Endodermal cell (in vitro differentiated cells): ENCODE data around the gene GRM5. TPM values are rescaled to one million over a fixed set of nuclear protein-coding genes. Genes with fewer than 3 reads are reported as not detected.

Source experiments
- DNase-seq: peaks from one replicate; pipeline ENCODE4 v3.0.0-alpha.2; 2017
- H3K27ac ChIP-seq: 2 replicates; pipeline ENCODE4 v1.5.1; 2013; ENCODE audit warnings: mild to moderate bottlenecking, low read depth, low read length, moderate library complexity
- H3K27me3 ChIP-seq: 2 replicates; pipeline ENCODE4 v1.6.1; 2013; ENCODE audit warnings: mild to moderate bottlenecking, low read length, moderate library complexity; ENCODE audit not compliant: insufficient read depth, control insufficient read depth, poor library complexity, severe bottlenecking
- H3K36me3 ChIP-seq: 2 replicates; pipeline ENCODE4 v1.7.0; 2013; ENCODE audit warnings: mild to moderate bottlenecking, low read length, moderate library complexity; ENCODE audit not compliant: control insufficient read depth, insufficient read depth
- H3K4me1 ChIP-seq: one replicate; pipeline ENCODE4 v1.7.0; 2013; ENCODE audit warnings: low read length; ENCODE audit not compliant: control insufficient read depth, insufficient read depth
- H3K4me3 ChIP-seq: 2 replicates; pipeline ENCODE4 v1.5.1; 2013; ENCODE audit warnings: mild to moderate bottlenecking, low read length, moderate library complexity
- H3K9ac ChIP-seq: 2 replicates; pipeline ENCODE4 v1.6.1; 2013; ENCODE audit warnings: mild to moderate bottlenecking, low read length, moderate library complexity; ENCODE audit not compliant: poor library complexity, severe bottlenecking; ENCODE audit errors: extremely low read depth
- H3K9me3 ChIP-seq: 2 replicates; pipeline ENCODE4 v1.6.1; 2013; ENCODE audit warnings: mild to moderate bottlenecking, low read length, moderate library complexity; ENCODE audit not compliant: control insufficient read depth
- H3K27ac Mint-ChIP-seq: 2 replicates; pipeline ENCODE4 v1.8.0; 2020; ENCODE audit warnings: mixed read lengths
- H3K27me3 Mint-ChIP-seq: 2 replicates; pipeline ENCODE4 v1.8.0; 2021; ENCODE audit warnings: mild to moderate bottlenecking, mixed read lengths; ENCODE audit not compliant: insufficient read depth
- H3K36me3 Mint-ChIP-seq: 2 replicates; pipeline ENCODE4 v1.8.0; 2020; ENCODE audit warnings: low read depth, mixed read lengths
- H3K4me1 Mint-ChIP-seq: 2 replicates; pipeline ENCODE4 v1.8.0; 2020; ENCODE audit warnings: mixed read lengths
- H3K4me3 Mint-ChIP-seq: 2 replicates; pipeline ENCODE4 v1.8.0; 2020; ENCODE audit warnings: mild to moderate bottlenecking, moderate library complexity, mixed read lengths
- H3K9me3 Mint-ChIP-seq: 2 replicates; pipeline ENCODE4 v1.8.0; 2020; ENCODE audit warnings: mild to moderate bottlenecking, mixed read lengths
- WGBS, 2 experiments: methylation state at CpG; one replicate each; pipeline versions ENCODE4 v1.1.5 to v1.1.7; 2013; ENCODE audit warnings: missing lambda C conversion rate in 2 of 2, mixed read lengths in 1 of 2; ENCODE audit not compliant: insufficient coverage in 1 of 2, insufficient read length in 1 of 2; 5-methylcytosine and 5-hydroxymethylcytosine counted together
- total RNA-seq, 2 donors: library from RNA; stranded (reverse); fragmentation: NEBNext Ultra II Directional in 1 of 2; extraction: Animal tissue kit (Norgen Biotek cat#: 25700) in 1 of 2; gene quantifications; 2 replicates in 1 of 2; 3 replicates in 1 of 2; pipeline ENCODE4 v1.2.1, GENCODE V29; 2021
- TF ChIP-seq, protein P1 (sequence below): fragments of 200-600 bp; sonication (generic); conservative IDR thresholded peaks from 2 replicates; pipeline ENCODE4 v1.5.0; 2021; ENCODE audit warnings: antibody characterized with exemption, mild to moderate bottlenecking

Gene GRM5
- total RNA-seq, 2 donors from 2014 or later: 0.07 to 0.09 TPM

DNA sequence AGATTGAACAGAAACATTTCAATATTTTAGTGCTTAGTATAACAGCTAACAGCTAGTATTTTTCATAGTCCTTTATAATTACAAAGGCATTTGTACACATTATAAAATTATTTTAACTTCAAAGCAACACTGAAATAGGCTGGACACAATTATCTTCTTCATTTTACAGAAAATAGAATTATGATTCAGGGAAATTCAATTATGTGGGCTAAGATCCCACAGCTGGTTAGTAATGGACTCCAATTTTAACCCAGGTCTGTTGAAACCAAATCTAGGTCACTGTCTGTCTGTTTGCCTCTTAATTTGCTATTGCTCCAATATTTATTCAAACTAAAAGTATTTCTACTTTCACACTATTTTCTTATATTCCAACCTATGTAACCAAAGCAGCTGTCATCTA is 574.1 kb downstream of the GRM5 start:
- no peaks in the 10 kb centered on the region for H3K4me1 ChIP-seq
- no peaks in the 10 kb centered on the region for H3K27me3 Mint-ChIP-seq
- no peaks in the 10 kb centered on the region for H3K9me3 ChIP-seq
- no peak overlapping the region for H3K27ac Mint-ChIP-seq
- DNase-seq: no peak
- H3K9me3 Mint-ChIP-seq: no peaks in the 10 kb centered on the region
- H3K9ac ChIP-seq: no peak overlapping the region
- no peak overlapping the region for H3K27ac ChIP-seq
- H3K4me3 Mint-ChIP-seq: no peak overlapping the region
- TF ChIP-seq, protein P1, sequence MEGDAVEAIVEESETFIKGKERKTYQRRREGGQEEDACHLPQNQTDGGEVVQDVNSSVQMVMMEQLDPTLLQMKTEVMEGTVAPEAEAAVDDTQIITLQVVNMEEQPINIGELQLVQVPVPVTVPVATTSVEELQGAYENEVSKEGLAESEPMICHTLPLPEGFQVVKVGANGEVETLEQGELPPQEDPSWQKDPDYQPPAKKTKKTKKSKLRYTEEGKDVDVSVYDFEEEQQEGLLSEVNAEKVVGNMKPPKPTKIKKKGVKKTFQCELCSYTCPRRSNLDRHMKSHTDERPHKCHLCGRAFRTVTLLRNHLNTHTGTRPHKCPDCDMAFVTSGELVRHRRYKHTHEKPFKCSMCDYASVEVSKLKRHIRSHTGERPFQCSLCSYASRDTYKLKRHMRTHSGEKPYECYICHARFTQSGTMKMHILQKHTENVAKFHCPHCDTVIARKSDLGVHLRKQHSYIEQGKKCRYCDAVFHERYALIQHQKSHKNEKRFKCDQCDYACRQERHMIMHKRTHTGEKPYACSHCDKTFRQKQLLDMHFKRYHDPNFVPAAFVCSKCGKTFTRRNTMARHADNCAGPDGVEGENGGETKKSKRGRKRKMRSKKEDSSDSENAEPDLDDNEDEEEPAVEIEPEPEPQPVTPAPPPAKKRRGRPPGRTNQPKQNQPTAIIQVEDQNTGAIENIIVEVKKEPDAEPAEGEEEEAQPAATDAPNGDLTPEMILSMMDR: no peak
- peaks cover 5% of the 10 kb centered on the region for H3K4me1 Mint-ChIP-seq
- no peaks in the 10 kb centered on the region for H3K27me3 ChIP-seq
- H3K36me3 ChIP-seq: no peaks in the 10 kb centered on the region
- H3K36me3 Mint-ChIP-seq: no peaks in the 10 kb centered on the region
- H3K4me3 ChIP-seq: no peak overlapping the region

DNA sequence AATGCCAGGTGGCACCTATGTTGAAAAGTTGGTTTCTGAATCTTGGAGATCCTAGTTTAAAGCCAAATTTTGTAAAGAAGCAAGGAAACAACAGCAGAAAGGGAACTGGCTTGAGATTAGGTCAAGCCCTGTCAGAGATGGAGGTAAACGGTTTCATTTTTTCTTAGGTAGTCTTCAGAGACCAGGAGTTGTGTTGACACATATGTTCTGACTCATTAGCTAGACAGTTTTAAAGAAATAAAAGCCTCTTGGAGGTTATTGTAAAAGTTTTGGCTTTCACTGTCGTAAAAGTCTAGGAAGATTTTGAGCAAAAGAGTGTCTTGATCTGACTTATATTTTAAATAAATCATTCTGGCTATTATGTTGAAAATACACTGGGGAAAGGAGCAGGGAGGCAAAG is 576.8 kb downstream of the GRM5 start:
- H3K4me1 ChIP-seq: no peaks in the 10 kb centered on the region
- no peak overlapping the region for H3K27ac ChIP-seq
- 84 to 100% methylated on average over 1 to 2 of the region's 2 CpGs for WGBS, 2 experiments
- no peak overlapping the region for H3K4me3 ChIP-seq
- no peaks in the 10 kb centered on the region for H3K27me3 ChIP-seq
- no peak for DNase-seq
- no peaks in the 10 kb centered on the region for H3K36me3 ChIP-seq
- no peak overlapping the region for H3K27ac Mint-ChIP-seq
- TF ChIP-seq, protein P1: no peak
- no peak overlapping the region for H3K9ac ChIP-seq
- no peaks in the 10 kb centered on the region for H3K27me3 Mint-ChIP-seq
- H3K4me3 Mint-ChIP-seq: no peak overlapping the region
- no peaks in the 10 kb centered on the region for H3K36me3 Mint-ChIP-seq
- peaks cover 3% of the 10 kb centered on the region for H3K4me1 Mint-ChIP-seq
- no peaks in the 10 kb centered on the region for H3K9me3 Mint-ChIP-seq
- no peaks in the 10 kb centered on the region for H3K9me3 ChIP-seq

DNA sequence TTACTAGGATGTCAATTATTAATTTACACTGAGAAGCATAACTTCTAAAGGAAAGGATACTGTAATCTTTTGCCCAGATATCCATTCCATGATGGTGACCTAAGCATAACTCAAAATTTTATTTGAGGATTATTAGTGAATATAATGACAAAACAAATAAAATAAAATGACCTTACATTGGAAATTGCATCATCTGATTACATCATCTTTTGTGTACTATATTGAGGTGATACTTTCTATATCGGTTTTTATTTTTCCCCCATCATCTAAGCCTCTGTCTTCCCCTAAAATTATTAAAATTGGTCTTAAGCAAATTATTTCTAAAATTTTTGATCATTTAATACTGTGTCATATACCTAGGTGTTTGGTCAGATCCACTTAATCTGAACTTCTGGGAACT is 578.1 kb downstream of the GRM5 start:
- Histone ChIP-seq H3K9me3 (no peaks in the 10 kb centered on the region), H3K27me3 (no peaks in the 10 kb centered on the region), H3K27ac (no peak overlapping the region), H3K36me3 (no peaks in the 10 kb centered on the region), H3K4me1 (no peaks in the 10 kb centered on the region), H3K4me3 (no peak overlapping the region), H3K9ac (no peak overlapping the region)
- no CpG with 5 or more reads among the region's 1 CpG for WGBS, 2 experiments
- TF ChIP-seq, protein P1: no peak
- Mint-ChIP-seq H3K9me3 (no peaks in the 10 kb centered on the region), H3K4me3 (no peak overlapping the region), H3K27ac (no peak overlapping the region), H3K4me1 (peaks cover 3% of the 10 kb centered on the region), H3K27me3 (no peaks in the 10 kb centered on the region), H3K36me3 (no peaks in the 10 kb centered on the region)
- DNase-seq: no peak
